Mucosa of rectum (tissue), 2 donors: ENCODE results near the gene RHNO1.

Source experiments
- H3K27ac ChIP-seq, 2 donors: one replicate each; pipeline ENCODE4 v1.7.0; 2013; ENCODE audit warnings: inconsistent platforms in 2 of 2, low read depth in 2 of 2, low read length in 2 of 2
- H3K27me3 ChIP-seq, 2 donors: one replicate each; pipeline ENCODE4 v1.7.0; 2013; ENCODE audit warnings: low read length in 2 of 2; ENCODE audit not compliant: control insufficient read depth in 2 of 2, insufficient read depth in 2 of 2
- H3K36me3 ChIP-seq, 2 donors: one replicate each; pipeline ENCODE4 v1.7.0; 2013; ENCODE audit warnings: low read length in 2 of 2; ENCODE audit not compliant: control insufficient read depth in 2 of 2, insufficient read depth in 2 of 2
- H3K4me1 ChIP-seq, 2 donors: one replicate each; pipeline ENCODE4 v1.7.0; 2013; ENCODE audit warnings: low read length in 2 of 2, mild to moderate bottlenecking in 1 of 2; ENCODE audit not compliant: control insufficient read depth in 2 of 2, insufficient read depth in 2 of 2
- H3K4me3 ChIP-seq, 2 donors: one replicate each; pipeline ENCODE4 v1.7.0; 2013; ENCODE audit warnings: low read length in 2 of 2
- H3K9ac ChIP-seq, 2 donors: one replicate each; pipeline ENCODE4 v1.7.0; 2013; ENCODE audit warnings: low read length in 2 of 2, low read depth in 1 of 2, mild to moderate bottlenecking in 1 of 2
- H3K9me3 ChIP-seq, 2 donors: one replicate each; pipeline ENCODE4 v1.7.0; 2013; ENCODE audit warnings: low read length in 2 of 2; ENCODE audit not compliant: control insufficient read depth in 2 of 2
- donor health status: healthy.
- donor health status: Normal muscosa, but diverticular disease.

Gene RHNO1

DNA sequence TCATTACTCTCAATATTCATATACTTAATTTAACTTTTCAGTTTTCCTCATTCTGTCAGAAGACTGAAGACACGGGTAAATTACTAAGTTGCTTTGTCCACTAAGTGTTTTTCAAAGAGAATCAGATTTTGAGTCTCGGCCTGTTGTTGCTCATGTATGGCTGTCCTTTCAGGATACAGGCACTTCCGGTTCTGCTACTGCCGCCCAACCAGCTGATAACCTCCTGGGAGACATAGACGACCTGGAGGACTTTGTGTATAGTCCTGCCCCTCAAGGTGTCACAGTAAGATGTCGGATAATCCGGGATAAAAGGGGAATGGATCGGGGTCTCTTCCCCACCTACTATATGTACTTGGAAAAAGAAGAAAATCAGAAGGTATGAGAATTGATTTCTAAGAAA is 53.8 kb downstream of the RHNO1 start:
- Histone ChIP-seq H3K27me3 (no peaks in the 10 kb centered on the region), H3K36me3 (peaks cover 23 to 29% of the 10 kb centered on the region in 2 donors), H3K9ac (no peak overlapping the region)

GRCh38 chr12:2933586-2933985 is 56.6 kb downstream of the RHNO1 start:
- H3K9me3 ChIP-seq = no peaks in the 10 kb centered on the region
- no peaks in the 10 kb centered on the region for H3K27me3 ChIP-seq
- peaks cover 27 to 32% of the 10 kb centered on the region in 2 donors for H3K36me3 ChIP-seq
- no peak overlapping the region for H3K9ac ChIP-seq
- H3K27ac ChIP-seq = no peak overlapping the region
- H3K4me1 ChIP-seq = no peaks in the 10 kb centered on the region
- H3K4me3 ChIP-seq = no peak overlapping the region

More for the DNA sequence above, 53.8 kb downstream of the RHNO1 start:
- H3K4me3 ChIP-seq = no peak overlapping the region
- no peaks in the 10 kb centered on the region for H3K4me1 ChIP-seq
- H3K27ac ChIP-seq = no peak overlapping the region
- H3K9me3 ChIP-seq = no peaks in the 10 kb centered on the region

DNA sequence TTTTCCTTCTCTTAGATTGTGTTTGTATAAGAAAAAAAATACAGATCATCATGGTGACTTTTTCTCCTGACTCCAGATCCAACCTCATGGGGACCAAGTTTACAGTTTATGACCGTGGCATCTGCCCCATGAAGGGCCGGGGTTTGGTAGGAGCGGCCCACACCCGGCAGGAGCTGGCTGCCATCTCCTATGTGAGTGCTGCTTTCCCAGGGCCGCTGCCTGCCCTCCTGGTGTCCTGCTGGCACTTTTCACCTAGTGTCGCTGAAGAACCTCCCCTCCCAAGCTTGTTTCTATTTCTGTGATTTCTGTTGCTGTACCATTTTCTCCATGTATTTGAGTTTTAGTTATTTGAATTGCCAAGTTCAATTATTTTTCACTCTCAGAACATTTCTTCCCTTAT is 57.3 kb downstream of the RHNO1 start:
- no peak overlapping the region for H3K9ac ChIP-seq
- no peaks in the 10 kb centered on the region for H3K4me1 ChIP-seq
- H3K27ac ChIP-seq = no peak overlapping the region
- H3K4me3 ChIP-seq = no peak overlapping the region
- peaks cover 27 to 32% of the 10 kb centered on the region in 2 donors for H3K36me3 ChIP-seq
- no peaks in the 10 kb centered on the region for H3K9me3 ChIP-seq
- no peaks in the 10 kb centered on the region for H3K27me3 ChIP-seq

GRCh38 chr12:2936301-2936700 is 59.3 kb downstream of the RHNO1 start:
- H3K27me3 ChIP-seq = no peaks in the 10 kb centered on the region
- no peak overlapping the region for H3K4me3 ChIP-seq
- peaks cover 30 to 39% of the 10 kb centered on the region in 2 donors for H3K36me3 ChIP-seq
- H3K9ac ChIP-seq = no peak overlapping the region
- no peaks in the 10 kb centered on the region for H3K9me3 ChIP-seq
- no peaks in the 10 kb centered on the region for H3K4me1 ChIP-seq
- H3K27ac ChIP-seq = no peak overlapping the region

DNA sequence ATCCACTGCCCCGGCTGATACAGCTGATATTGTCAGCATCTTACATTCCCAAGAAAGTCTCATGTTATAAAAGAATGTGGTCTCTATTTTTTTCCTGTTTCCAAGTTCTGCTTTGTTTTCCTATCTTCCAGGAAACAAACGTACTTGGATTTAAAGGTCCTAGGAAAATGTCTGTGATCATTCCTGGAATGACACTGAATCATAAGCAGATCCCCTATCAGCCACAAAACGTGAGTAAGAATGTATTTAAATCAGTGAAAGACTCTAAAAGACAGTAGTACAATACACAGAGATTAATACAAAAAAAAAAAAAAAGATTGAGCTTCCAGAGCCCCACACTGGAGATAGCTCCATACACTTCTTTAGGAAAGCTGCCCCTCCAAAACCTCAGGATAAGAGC is 60.5 kb downstream of the RHNO1 start:
- Histone ChIP-seq H3K27ac (no peak overlapping the region), H3K4me3 (no peak overlapping the region), H3K9me3 (no peaks in the 10 kb centered on the region), H3K4me1 (no peaks in the 10 kb centered on the region), H3K9ac (no peak overlapping the region), H3K27me3 (no peaks in the 10 kb centered on the region), H3K36me3 (peaks cover 24 to 30% of the 10 kb centered on the region in 2 donors)
